ENCODE measurements around the gene RAB30.

DNA sequence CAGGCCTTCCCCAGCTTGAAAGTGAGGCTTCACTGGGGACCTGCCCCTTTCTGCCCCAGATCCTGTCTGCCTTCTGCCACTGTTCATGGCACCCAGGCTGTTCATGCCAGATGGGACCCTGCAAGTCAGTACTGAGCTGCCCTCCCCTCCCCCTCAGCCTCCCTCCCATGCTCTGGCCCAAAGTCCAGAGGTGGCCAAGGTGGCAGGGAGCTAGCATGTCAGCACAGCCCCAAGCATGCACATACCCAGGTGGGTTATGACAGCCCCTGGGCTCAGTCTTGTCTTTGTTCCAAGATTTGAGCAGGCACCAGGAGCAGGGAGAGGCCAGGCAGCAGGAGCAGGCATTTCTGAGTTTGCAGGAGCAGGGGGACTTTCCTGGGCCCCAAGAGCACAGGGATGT, 126.0 kb downstream of the RAB30 start:
- TF ChIP-seq GABPA (IDR thresholded peaks at IDR 0.05; ENCODE audit: low read depth), result no peak
- TF ChIP-seq, protein P1, sequence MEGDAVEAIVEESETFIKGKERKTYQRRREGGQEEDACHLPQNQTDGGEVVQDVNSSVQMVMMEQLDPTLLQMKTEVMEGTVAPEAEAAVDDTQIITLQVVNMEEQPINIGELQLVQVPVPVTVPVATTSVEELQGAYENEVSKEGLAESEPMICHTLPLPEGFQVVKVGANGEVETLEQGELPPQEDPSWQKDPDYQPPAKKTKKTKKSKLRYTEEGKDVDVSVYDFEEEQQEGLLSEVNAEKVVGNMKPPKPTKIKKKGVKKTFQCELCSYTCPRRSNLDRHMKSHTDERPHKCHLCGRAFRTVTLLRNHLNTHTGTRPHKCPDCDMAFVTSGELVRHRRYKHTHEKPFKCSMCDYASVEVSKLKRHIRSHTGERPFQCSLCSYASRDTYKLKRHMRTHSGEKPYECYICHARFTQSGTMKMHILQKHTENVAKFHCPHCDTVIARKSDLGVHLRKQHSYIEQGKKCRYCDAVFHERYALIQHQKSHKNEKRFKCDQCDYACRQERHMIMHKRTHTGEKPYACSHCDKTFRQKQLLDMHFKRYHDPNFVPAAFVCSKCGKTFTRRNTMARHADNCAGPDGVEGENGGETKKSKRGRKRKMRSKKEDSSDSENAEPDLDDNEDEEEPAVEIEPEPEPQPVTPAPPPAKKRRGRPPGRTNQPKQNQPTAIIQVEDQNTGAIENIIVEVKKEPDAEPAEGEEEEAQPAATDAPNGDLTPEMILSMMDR (IDR thresholded peaks at IDR 0.05; ENCODE audit: insufficient read depth, low read length), result no peak
- TF ChIP-seq SPI1 (IDR thresholded peaks at IDR 0.05; ENCODE audit: borderline replicate concordance, low read depth), result no peak
